ENCODE measurements around the gene LRRTM4. TPM values are rescaled to one million over a fixed set of nuclear protein-coding genes. Genes with fewer than 3 reads are reported as not detected.

The LRRTM4 gene
- total RNA-seq, 1 experiment from 2014 or later: 0.13 TPM

GRCh38 chr2:77270433-77270832, 251.7 kb downstream of the LRRTM4 start:
- intact Hi-C loops (cut with micrococcal nuclease; ENCODE audit: unreplicated experiment): no loop called here
- CTCF ChIA-PET: no interaction called here
- no peaks in the 10 kb centered on the region for H3K36me3 ChIP-seq (ENCODE audit: insufficient read depth, low read length, poor library complexity, severe bottlenecking)
- no peak overlapping the region for H3K4me3 ChIP-seq (ENCODE audit: low read depth, low read length, poor library complexity, severe bottlenecking)
- no peaks in the 10 kb centered on the region for H3K9me3 ChIP-seq (ENCODE audit: low read depth, low read length, poor library complexity, severe bottlenecking)
- no peak for DNase-seq (ENCODE audit: low spot score)
- H3K27me3 ChIP-seq (replicated peaks; ENCODE audit: insufficient read depth, low read depth, low read length, poor library complexity): no peaks in the 10 kb centered on the region
- BruUV-seq (replicated peaks): no TSS peak
- no peak overlapping the region for H3K27ac ChIP-seq (ENCODE audit: low read depth, low read length, poor library complexity, severe bottlenecking)
- POLR2A ChIA-PET (ENCODE audit: low non-redundant PET): no interaction called here
- TF ChIP-seq CTCF (conservative IDR thresholded peaks at IDR 0.05; ENCODE audit: low read depth, low read length): no peak
- TF ChIP-seq EZH2 (IDR thresholded peaks at IDR 0.05; ENCODE audit: borderline replicate concordance, low read depth, low read length, poor library complexity, severe bottlenecking): no peak
- no peaks in the 10 kb centered on the region for H3K4me1 ChIP-seq (ENCODE audit: insufficient read depth, low read length, poor library complexity, severe bottlenecking)

- ChIA-PET POLR2A (ENCODE audit: low non-redundant PET) (no interaction called here), CTCF (no interaction called here)
- BruUV-seq (replicated peaks): no TSS peak
- no peaks in the 10 kb centered on the region for H3K36me3 ChIP-seq (ENCODE audit: insufficient read depth, low read length, poor library complexity, severe bottlenecking)
- no peak for DNase-seq (ENCODE audit: low spot score)
- H3K4me1 ChIP-seq (ENCODE audit: insufficient read depth, low read length, poor library complexity, severe bottlenecking): no peaks in the 10 kb centered on the region
- H3K9me3 ChIP-seq (ENCODE audit: low read depth, low read length, poor library complexity, severe bottlenecking): no peaks in the 10 kb centered on the region
- TF ChIP-seq EZH2 (IDR thresholded peaks at IDR 0.05; ENCODE audit: borderline replicate concordance, low read depth, low read length, poor library complexity, severe bottlenecking) (no peak), CTCF (conservative IDR thresholded peaks at IDR 0.05; ENCODE audit: low read depth, low read length) (no peak)
- intact Hi-C loops (cut with micrococcal nuclease; ENCODE audit: unreplicated experiment): no loop called here
- H3K27ac ChIP-seq (ENCODE audit: low read depth, low read length, poor library complexity, severe bottlenecking): no peak overlapping the region
- H3K27me3 ChIP-seq (replicated peaks; ENCODE audit: insufficient read depth, low read depth, low read length, poor library complexity): no peaks in the 10 kb centered on the region
- no peak overlapping the region for H3K4me3 ChIP-seq (ENCODE audit: low read depth, low read length, poor library complexity, severe bottlenecking)
Measured at GRCh38 chr2:77268626-77269025, 253.6 kb downstream of the LRRTM4 start.

- Histone ChIP-seq H3K36me3 (ENCODE audit: insufficient read depth, low read length, poor library complexity, severe bottlenecking) (no peaks in the 10 kb centered on the region), H3K4me3 (ENCODE audit: low read depth, low read length, poor library complexity, severe bottlenecking) (no peak overlapping the region), H3K27ac (ENCODE audit: low read depth, low read length, poor library complexity, severe bottlenecking) (no peak overlapping the region), H3K4me1 (ENCODE audit: insufficient read depth, low read length, poor library complexity, severe bottlenecking) (peaks cover 6% of the 10 kb centered on the region), H3K27me3 (replicated peaks; ENCODE audit: insufficient read depth, low read depth, low read length, poor library complexity) (no peaks in the 10 kb centered on the region), H3K9me3 (ENCODE audit: low read depth, low read length, poor library complexity, severe bottlenecking) (no peaks in the 10 kb centered on the region)
- ChIA-PET CTCF (no interaction called here), POLR2A (ENCODE audit: low non-redundant PET) (no interaction called here)
- BruUV-seq (replicated peaks): no TSS peak
- peak; percentile 21 for DNase-seq (ENCODE audit: low spot score)
- intact Hi-C loops (cut with micrococcal nuclease; ENCODE audit: unreplicated experiment): no loop called here
- no peak for TF ChIP-seq CTCF (conservative IDR thresholded peaks at IDR 0.05; ENCODE audit: low read depth, low read length)
- TF ChIP-seq EZH2 (IDR thresholded peaks at IDR 0.05; ENCODE audit: borderline replicate concordance, low read depth, low read length, poor library complexity, severe bottlenecking): no peak
Measured at GRCh38 chr2:77232909-77233425, 289.2 kb downstream of the LRRTM4 start.

Data from A673 (cell line).